ENCODE data around the gene THUMPD2.
"Not testable (repeated sequence)": the region's sequence is repeated elsewhere in the genome, so short reads cannot be mapped to it uniquely, and the experiment has no call there.

The THUMPD2 gene

DNA sequence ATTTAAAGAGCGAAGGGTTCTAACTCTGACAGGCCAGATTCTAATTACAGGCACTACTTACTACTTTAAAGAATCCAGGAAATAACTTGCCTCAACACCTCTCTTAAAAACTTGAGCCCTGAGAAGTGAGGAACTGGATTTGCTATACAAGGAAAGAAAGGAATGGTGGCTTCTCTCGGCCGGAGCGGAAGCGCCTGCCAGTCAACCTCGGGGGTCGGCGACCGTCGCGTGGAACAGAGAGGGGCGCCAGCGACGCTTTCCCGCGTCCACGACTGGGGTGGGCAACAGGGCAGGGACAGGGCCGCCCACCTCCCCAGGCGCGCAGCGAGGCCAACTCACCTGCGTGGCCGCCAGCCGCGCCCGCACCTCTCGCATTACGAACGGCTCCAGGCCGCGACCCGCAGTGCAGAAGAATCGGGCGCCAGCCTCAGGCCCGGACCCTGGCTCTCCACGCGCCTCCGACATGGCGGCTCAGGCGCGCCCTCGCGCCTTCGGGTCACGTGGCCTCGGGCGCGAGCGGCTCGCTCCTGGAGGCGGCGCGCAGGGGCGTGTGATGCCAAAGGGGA, at the start of gene THUMPD2:
TSS of gene THUMPD2 (minus strand) at position 484 of the 566 bp plus-strand sequence. CDS start at position 465, 19 bp downstream.
- peak; percentile 54 for DNase-seq

GRCh38 chr2:39821871-39822270, 42.8 kb upstream of the THUMPD2 start:
- no peak for DNase-seq

DNA sequence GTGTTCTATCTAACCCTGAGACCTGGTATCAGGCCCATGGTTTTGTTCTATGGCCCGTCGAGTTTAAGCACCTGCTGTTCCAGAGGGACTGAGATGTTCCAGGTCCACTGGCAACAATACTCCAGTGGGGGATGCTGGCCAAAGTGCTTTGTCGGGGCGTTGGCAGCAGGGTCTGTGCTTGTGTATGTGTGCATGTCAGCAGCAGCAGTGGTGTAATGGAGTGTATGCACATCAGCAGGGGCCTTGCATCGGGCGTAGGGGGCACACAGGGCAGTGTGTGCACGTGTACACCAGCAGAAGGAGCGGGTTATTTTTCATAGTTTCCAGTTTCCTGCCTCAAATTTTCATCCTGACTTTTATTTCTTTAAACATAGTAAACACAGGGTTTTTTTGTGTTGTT, 37.8 kb upstream of the THUMPD2 start:
- DNase-seq: no peak

DNA sequence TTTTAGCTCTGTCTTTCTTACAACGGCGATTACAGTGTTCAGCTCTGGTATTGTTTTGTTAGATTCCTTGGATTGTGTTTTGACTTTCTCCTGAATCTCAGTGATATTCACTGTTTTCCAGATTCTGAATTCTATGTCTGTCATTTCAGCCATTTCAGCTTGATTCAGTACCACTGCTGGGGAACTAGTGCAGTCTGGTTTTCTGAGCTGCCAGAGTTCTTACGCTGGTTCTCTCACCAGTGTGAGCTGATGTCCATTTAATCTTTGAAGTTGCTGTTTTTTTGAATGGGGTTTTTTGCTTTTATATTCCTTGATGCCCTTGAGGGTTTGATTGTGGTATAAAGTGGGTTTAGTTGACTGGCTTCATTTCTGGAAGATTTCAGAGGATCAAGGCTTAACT, 37.4 kb upstream of the THUMPD2 start:
- DNase-seq: no peak

- no peak for DNase-seq
These were observed 27.0 kb upstream of the THUMPD2 start for GRCh38 chr2:39805936-39806608.

GRCh38 chr2:39803839-39804238, 24.8 kb upstream of the THUMPD2 start:
- DNase-seq: no peak

DNA sequence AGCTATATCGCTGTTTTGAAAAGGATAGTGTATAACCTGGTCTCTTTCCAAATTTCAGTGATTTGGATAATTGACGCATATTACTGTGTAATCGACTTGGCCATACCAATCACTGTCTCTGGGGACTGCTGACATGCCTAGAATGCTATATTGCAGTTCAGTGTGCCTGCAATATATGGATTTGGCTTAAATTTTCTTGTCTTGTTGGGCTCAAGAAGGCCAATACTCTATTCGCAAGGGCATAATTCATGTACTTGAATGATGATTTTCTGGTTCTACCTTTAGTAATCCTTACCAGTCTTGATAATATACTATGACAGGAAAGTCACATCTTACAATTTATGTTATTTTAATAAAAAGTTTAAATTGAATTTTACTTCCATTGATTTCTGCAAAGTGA, 21.7 kb upstream of the THUMPD2 start:
- DNase-seq: no peak

DNA sequence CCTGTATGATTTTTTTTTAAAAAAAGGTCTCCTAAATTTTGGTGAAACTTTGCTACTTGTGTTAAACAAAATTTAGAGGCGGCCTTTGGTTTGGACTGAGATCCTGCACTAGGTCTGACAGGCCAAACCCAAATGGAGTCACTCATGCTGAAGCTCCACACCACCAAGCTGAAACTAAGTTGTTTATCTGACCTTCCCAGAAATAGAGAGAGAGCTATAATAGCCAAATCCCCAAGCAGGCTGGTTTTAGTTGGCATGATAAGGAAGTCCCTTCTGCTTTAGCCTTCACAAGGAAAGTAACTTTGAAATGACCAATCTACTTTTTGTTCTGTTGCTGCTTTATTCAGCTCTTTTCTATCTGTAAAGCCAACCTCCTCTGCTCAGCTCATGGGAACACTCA, 17.1 kb upstream of the THUMPD2 start:
- no peak for DNase-seq

GRCh38 chr2:39790216-39790818, 11.3 kb upstream of the THUMPD2 start:
- not testable (repeated sequence) for DNase-seq

DNA sequence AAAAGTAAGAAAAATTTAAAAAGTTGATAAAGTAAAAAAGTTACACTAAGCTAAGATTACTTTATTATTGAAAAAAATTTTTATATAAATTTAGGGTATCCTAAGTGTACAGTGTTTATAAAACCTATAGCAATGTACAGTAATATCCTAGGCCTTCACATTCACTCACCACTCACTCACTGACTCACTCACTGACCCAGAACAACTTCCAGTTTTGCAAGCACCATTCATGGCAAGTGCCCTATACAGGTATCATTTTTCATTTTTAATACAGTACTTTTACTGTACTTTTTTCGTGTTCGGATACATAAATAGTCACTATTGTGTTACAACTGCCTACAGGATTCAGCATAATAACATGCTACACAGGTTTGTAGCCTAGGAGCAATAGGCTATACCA, 8.9 kb upstream of the THUMPD2 start:
- DNase-seq: no peak

DNA sequence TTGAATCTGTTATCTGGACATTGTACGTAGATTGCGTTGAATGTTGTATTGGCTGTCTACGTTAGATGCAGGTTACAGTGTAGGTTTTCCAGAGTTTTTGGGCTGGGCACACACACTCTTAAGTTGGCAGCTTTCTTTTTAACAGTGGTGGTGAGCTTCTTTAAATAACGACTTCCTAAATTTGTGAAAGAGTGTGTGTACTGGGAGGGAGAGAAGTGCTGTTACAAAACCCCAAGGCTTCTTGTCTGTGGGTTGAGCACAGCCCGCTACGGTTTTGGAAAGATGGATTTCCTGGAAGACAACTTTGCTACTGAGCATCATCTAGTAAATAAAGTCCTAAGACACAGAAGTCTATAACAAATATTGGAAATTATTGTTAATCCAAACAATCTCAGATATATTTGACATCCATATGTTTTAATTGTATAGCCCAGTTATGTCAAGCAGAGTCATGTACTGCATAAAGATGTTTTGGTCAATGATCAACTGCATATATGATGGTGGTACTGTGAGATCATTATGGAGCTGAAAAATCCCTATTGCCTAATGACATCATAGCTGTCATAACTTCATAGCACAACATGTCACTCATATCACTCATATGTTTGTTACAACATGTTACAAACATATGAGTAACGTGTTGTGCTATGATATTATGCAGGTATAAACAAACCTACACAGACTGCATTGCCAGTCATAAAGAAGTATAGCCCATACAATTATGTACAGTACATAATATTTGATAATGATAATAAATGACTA, 7.9 kb upstream of the THUMPD2 start:
- peak; percentile 38 for DNase-seq

- DNase-seq: no peak
These were observed 3.5 kb upstream of the THUMPD2 start for GRCh38 chr2:39782591-39782990.

GRCh38 chr2:39781697-39782096, 2.6 kb upstream of the THUMPD2 start:
- DNase-seq: no peak

DNA sequence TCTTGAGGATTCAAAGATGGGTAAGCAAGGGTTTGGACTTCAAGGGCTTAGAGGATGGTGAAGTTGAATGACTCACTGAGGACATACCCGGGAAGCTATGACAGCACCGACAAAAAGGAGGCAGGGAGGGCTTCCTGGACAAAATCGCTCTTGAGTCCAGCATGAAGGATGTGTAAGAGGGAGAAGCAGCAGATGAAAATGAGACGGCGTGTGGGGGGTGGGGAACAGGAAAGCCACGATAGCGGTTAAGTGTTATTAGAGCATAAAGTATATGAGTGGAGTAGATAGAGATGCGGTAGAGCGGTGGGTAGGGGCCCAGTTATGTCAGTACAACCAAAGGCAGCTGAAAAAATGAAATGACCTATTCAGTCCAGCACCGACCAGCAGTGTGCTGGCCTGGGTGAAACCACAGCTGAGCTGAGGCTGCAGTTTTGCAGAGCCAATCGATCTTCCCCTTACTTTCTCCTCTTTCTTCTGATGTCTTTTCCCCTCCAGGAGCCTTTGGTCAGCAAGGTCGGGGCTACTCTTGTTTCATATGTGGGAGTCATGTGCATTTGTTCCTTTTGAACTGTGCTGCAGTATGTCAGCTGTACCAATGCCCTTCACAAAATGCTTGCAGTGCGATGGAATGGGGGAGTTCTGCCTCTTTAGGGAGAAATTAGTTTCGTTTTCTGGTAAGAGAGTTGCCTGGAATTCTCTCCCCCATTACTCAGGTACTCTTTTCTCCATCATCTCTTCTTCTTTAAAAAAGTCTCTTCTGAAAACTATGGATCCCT, 2.0 kb upstream of the THUMPD2 start:
- peak; percentile 32 for DNase-seq

DNA sequence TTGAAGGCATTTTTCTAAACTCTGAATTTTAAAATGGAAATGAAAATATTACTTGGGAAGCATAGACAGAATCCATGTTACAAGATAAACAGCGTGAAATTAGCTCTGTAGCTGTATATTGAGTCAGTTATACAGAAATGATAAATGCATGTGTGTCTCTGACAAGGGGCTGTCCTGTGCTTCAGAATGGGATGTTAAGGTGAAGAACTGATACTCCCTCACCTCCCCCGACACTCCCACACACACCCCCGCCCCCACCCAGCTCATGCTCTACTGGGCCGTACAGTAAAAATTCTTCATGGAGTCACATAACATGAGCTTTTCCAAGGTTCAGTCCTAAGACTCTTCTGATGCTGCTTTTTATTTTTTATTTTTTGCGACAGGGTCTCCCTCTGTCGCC, 869 bp upstream of the THUMPD2 start:
- no peak for DNase-seq

GRCh38 chr2:39779341-39779851, 338 bp upstream of the THUMPD2 start:
- DNase-seq: no peak

DNA sequence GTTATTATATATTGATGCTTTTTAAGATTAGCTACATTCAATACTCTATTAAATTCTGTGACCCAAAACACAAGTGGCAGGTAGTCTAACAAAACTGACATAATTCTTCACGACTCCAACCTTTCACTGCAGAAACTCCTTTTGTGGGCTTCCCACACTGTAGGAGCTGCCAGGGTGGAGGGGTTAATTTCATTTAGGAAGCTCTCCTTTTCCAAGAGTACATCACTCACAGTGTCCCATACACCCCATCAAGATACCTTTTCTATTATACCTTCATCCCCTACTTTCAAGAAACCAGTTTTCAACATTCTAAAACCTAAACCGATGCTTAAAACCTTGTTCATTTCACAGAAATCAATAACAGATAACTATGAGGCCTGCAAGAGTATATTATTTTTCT, 825 bp downstream of the THUMPD2 start:
- DNase-seq: no peak

DNA sequence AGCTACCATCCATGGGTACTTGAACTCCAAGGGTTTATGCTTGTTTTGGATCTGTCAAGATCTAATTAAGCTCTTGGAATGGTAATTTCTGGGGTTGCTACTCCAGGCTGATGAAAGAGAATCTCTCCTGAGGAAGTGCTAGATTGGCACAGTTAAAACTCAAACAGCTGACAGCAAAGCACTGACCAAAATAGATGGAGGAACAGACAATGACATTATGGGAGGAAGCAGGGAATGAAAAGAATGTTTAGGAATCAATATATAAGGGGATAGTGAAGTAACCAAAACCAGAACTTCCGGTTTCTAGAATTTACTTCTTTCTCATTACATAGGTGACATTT, 6.3 kb downstream of the THUMPD2 start:
- no peak for DNase-seq

- DNase-seq: no peak
These were observed 6.8 kb downstream of the THUMPD2 start for GRCh38 chr2:39772086-39772811.

- no peak for DNase-seq
These were observed 16.6 kb downstream of the THUMPD2 start for GRCh38 chr2:39762448-39762847.

DNA sequence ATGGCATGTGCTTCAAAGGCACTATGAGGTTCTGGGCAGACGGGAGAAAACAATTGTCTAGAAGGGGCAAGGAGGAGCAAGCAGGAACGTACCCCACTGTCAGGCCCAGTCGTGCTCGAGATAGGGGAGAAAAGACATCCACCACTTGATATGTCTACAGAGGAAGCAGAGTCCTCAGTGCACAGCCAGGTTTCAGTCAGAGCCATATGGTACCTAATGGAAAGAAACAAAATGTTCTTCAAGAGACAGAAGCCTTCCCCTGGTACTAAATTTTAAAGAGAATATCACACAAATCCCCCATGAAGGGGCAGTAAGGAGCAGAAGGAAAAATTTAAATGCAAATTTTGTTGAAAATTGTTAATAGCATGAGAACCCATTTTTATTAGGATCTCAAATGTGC, 21.9 kb downstream of the THUMPD2 start:
- DNase-seq: no peak

DNA sequence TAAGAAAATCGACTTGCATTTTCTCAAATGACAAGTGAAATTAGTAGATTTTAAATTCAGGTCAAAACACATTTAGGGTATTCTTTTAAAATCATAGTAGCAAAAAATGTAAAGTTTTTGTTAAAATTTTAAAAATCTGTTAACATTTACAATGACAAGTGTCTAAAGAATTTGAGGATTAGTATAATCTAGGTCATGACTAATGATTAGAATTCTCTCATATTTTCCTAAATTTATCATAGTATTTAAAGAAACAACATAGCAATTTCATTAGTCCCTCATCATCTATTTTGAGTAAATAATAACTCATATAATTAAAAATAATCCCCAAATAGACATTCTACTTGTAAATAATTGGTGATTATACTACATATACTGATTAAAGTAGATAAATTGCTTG, 23.6 kb downstream of the THUMPD2 start:
- no peak for DNase-seq

Measured in inflammatory macrophage treated with lipopolysaccharide for 4 hours (primary cell).